HUES48 (cell line): ENCODE measurements around the gene MYRIP.

Source experiments
- H3K27ac ChIP-seq: one replicate; pipeline ENCODE4 v1.7.0; 2013; ENCODE audit warnings: low read depth, low read length, inconsistent platforms
- H3K27me3 ChIP-seq: 2 replicates; pipeline ENCODE4 v1.6.1; 2013; ENCODE audit warnings: mild to moderate bottlenecking, low read length; ENCODE audit not compliant: control insufficient read depth, insufficient read depth
- H3K36me3 ChIP-seq: 2 replicates; pipeline ENCODE4 v1.6.1; 2013; ENCODE audit warnings: low read length; ENCODE audit not compliant: control insufficient read depth, insufficient read depth
- H3K4me1 ChIP-seq: 2 replicates; pipeline ENCODE4 v1.6.1; 2013; ENCODE audit warnings: mild to moderate bottlenecking, low read length; ENCODE audit not compliant: control insufficient read depth, insufficient read depth
- H3K4me3 ChIP-seq: 2 replicates; pipeline ENCODE4 v1.5.1; 2013; ENCODE audit warnings: mild to moderate bottlenecking, low read depth, low read length
- H3K9ac ChIP-seq: 2 replicates; pipeline ENCODE4 v1.6.1; 2013; ENCODE audit warnings: mild to moderate bottlenecking, low read depth, low read length, moderate library complexity
- H3K9me3 ChIP-seq: 2 replicates; pipeline ENCODE4 v1.6.1; 2013; ENCODE audit warnings: low read length; ENCODE audit not compliant: control insufficient read depth, insufficient read depth

Gene MYRIP

GRCh38 chr3:40304352-40304751 is 494.9 kb downstream of the MYRIP start:
- Histone ChIP-seq H3K27ac (no peak overlapping the region), H3K9me3 (no peaks in the 10 kb centered on the region), H3K36me3 (no peaks in the 10 kb centered on the region), H3K4me1 (peaks cover 5% of the 10 kb centered on the region; the same call in 1 of the 2 replicates), H3K4me3 (no peak overlapping the region), H3K27me3 (no peaks in the 10 kb centered on the region), H3K9ac (no peak overlapping the region)

- Histone ChIP-seq H3K27me3 (no peaks in the 10 kb centered on the region), H3K27ac (no peak overlapping the region), H3K9me3 (no peaks in the 10 kb centered on the region), H3K4me3 (no peak overlapping the region), H3K9ac (no peak overlapping the region), H3K4me1 (peaks cover 8% of the 10 kb centered on the region; the same call in 1 of the 2 replicates), H3K36me3 (peaks cover 7% of the 10 kb centered on the region)
These were observed 496.9 kb downstream of the MYRIP start for GRCh38 chr3:40306336-40306735.

GRCh38 chr3:40307176-40307575 is 497.8 kb downstream of the MYRIP start:
- Histone ChIP-seq H3K27me3 (no peaks in the 10 kb centered on the region), H3K4me1 (peaks cover 12% of the 10 kb centered on the region; the same call in 1 of the 2 replicates), H3K4me3 (no peak overlapping the region), H3K27ac (no peak overlapping the region), H3K9me3 (no peaks in the 10 kb centered on the region), H3K36me3 (peaks cover 16% of the 10 kb centered on the region), H3K9ac (no peak overlapping the region)

GRCh38 chr3:40308725-40309417 is 499.5 kb downstream of the MYRIP start:
- peak overlapping the region; percentile 60 for H3K4me3 ChIP-seq
- H3K4me1 ChIP-seq, result peaks cover 12% of the 10 kb centered on the region; the same call in 1 of the 2 replicates
- H3K9ac ChIP-seq, result peak overlapping the region; percentile 58
- no peaks in the 10 kb centered on the region for H3K27me3 ChIP-seq
- H3K27ac ChIP-seq, result peak overlapping the region; percentile 52
- no peaks in the 10 kb centered on the region for H3K9me3 ChIP-seq
- peaks cover 33% of the 10 kb centered on the region for H3K36me3 ChIP-seq

- peak within 1 kb of the TSS; percentile 90 for H3K27ac ChIP-seq
- no peaks in the 10 kb centered on the region for H3K27me3 ChIP-seq
- peaks cover 12% of the 10 kb centered on the region; the same call in 1 of the 2 replicates for H3K4me1 ChIP-seq
- peaks cover 36% of the 10 kb centered on the region for H3K36me3 ChIP-seq
- no peaks in the 10 kb centered on the region for H3K9me3 ChIP-seq
- peak within 1 kb of the TSS; percentile 85 for H3K4me3 ChIP-seq
- peak within 1 kb of the TSS; percentile 95 for H3K9ac ChIP-seq
These were observed 500.1 kb downstream of the MYRIP start, which contains the start of gene EIF1B for GRCh38 chr3:40309418-40309924. EIF1B (plus strand) TSS chr3:40309707; CDS start chr3:40309942, 235 bp downstream.
